Stimulated activated CD8-positive, alpha-beta memory T cell treated with anti-CD3 and anti-CD28 coated beads, Interleukin-7, amount 100 ng/mL, for 1 hour (primary cell): ENCODE results near the gene RAVER1.
"Not testable (repeated sequence)": the region's sequence is repeated elsewhere in the genome, so short reads cannot be mapped to it uniquely, and the experiment has no call there.

Experiments
- DNase-seq, 2 donors: peaks; one replicate each; pipeline ENCODE4 v3.0.0-alpha.2; 2020; ENCODE audit warnings: low read depth in 2 of 2

RAVER1 gene

DNA sequence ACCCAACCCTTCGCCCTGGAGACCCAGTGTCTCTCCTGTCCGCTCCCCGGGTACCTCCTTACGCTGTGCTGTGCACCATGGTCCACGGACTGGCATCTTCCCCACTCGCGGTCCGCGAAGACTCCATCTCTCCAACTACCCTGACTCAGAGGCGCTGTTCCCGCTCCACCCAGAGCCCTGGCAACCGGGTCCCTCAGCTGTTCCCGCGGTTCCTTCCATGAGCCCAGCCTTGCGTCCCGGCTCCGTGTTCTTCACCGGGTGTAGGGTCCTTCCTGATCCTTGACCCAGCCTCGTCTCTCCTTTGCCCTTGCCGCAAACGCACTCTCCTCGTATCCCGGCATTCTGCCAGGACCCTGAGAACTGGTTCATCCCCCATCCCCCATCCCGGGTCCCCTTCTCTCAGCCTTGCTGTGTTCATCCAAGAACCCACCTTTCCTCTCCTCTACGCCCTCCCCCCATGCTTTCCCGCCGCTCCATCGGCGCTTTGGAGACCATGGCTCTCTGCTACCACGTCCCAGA, 42.9 kb downstream of the RAVER1 start:
- DNase-seq: no peak

DNA sequence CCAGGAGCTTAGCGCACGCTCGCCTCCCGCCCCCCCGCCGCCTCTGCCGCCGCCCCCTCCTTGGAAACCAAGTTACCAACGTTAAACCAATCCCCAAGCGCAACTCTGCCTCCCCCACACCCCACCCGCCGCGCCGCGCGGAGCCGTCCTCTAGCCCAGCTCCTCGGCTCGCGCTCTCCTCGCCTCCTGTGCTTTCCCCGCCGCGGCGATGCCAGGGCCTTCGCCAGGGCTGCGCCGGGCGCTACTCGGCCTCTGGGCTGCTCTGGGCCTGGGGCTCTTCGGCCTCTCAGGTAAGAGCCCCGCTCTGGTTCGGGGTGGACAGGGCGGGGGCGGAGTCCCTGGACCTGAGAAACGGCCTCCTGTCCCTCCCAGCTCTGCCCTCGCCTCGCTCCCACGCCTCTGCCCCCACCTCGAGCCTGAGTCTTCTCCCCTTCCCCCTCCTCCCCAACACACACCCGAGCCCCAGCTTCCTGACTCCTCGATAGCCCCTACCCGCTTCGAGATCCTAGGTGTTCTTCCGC, 43.4 kb downstream of the RAVER1 start, which contains the start of gene ICAM5:
TSS of gene ICAM5 (plus strand) at position 117 of the 521 bp plus-strand sequence. CDS start at position 209, 92 bp downstream.
- no peak for DNase-seq

DNA sequence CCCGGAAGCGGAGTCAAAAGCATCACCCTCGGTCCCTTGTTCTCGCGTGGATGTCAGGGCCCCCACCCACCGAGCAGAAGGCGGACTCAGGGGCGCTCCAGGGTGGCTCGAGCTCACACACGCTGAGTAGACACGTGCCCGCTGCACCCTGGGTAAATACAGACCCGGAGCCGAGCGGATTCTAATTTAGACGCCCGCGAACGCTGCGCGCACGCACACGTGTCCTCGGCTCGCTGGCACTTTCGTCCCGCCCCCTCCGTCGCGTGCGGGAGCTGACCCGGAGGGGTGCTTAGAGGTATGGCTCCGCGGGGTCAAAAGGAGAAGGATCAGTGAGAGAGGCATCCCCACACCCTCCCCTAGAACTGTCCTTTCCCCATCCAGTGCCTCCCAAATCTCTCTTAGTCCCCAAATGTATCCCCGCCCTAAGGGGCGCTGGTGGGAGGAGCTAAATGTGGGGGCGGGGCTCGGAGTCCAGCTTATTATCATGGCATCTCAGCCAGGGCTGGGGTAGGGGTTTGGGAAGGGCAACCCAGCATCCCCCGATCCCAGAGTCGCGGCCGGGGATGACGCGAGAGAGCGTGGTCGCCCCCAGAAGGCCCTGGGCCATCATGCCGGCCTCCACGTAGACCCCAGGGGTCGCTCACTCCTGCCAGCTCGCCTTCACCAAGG, 44.0 kb downstream of the RAVER1 start:
- DNase-seq: no peak

DNA sequence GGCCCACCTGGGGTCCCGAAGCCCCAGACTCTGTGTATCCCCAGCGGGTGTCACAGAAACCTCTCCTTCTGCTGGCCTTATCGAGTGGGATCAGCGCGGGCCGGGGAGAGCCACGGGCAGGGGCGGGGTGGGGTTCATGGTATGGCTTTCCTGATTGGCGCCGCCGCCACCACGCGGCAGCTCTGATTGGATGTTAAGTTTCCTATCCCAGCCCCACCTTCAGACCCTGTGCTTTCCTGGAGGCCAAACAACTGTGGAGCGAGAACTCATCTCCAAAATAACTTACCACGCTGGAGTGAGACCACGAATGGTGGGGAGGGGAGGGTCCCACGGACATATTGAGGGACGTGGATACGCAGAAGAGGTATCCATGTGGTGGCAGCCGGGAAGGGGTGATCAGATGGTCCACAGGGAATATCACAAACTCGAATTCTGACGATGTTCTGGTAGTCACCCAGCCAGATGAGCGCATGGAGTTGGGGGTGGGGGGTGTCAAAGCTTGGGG, 44.6 kb downstream of the RAVER1 start:
- DNase-seq: no peak

DNA sequence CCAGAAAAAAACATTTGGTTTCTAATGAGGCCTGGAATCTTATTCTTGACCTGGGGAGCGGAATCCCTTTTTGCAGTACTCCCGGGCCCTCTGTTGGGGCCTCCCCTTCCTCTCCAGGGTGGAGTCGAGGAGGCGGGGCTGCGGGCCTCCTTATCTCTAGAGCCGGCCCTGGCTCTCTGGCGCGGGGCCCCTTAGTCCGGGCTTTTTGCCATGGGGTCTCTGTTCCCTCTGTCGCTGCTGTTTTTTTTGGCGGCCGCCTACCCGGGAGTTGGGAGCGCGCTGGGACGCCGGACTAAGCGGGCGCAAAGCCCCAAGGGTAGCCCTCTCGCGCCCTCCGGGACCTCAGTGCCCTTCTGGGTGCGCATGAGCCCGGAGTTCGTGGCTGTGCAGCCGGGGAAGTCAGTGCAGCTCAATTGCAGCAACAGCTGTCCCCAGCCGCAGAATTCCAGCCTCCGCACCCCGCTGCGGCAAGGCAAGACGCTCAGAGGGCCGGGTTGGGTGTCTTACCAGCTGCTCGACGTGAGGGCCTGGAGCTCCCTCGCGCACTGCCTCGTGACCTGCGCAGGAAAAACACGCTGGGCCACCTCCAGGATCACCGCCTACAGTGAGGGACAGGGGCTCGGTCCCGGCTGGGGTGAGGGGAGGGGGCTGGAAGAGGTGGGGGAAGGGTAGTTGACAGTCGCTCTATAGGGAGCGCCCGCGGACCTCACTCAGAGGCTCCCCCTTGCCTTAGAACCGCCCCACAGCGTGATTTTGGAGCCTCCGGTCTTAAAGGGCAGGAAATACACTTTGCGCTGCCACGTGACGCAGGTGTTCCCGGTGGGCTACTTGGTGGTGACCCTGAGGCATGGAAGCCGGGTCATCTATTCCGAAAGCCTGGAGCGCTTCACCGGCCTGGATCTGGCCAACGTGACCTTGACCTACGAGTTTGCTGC, 46.3 kb downstream of the RAVER1 start, which contains the start of gene ICAM4:
TSS of gene ICAM4 (plus strand) at position 153 of the 935 bp plus-strand sequence. CDS start at position 211, 58 bp downstream.
- no peak for DNase-seq

DNA sequence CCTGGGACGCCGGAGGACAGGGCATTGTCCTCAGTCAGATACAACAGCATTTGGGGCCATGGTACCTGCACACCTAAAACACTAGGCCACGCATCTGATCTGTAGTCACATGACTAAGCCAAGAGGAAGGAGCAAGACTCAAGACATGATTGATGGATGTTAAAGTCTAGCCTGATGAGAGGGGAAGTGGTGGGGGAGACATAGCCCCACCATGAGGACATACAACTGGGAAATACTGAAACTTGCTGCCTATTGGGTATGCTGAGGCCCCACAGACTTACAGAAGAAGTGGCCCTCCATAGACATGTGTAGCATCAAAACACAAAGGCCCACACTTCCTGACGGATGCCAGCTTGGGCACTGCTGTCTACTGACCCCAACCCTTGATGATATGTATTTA, 47.9 kb downstream of the RAVER1 start:
- no peak for DNase-seq

DNA sequence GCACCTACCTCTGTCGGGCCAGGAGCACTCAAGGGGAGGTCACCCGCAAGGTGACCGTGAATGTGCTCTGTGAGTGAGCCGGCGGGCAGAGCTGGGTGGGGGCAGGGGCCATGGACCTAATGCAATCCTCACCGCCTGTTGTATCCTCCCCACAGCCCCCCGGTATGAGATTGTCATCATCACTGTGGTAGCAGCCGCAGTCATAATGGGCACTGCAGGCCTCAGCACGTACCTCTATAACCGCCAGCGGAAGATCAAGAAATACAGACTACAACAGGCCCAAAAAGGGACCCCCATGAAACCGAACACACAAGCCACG, 48.4 kb downstream of the RAVER1 start:
- DNase-seq: no peak

DNA sequence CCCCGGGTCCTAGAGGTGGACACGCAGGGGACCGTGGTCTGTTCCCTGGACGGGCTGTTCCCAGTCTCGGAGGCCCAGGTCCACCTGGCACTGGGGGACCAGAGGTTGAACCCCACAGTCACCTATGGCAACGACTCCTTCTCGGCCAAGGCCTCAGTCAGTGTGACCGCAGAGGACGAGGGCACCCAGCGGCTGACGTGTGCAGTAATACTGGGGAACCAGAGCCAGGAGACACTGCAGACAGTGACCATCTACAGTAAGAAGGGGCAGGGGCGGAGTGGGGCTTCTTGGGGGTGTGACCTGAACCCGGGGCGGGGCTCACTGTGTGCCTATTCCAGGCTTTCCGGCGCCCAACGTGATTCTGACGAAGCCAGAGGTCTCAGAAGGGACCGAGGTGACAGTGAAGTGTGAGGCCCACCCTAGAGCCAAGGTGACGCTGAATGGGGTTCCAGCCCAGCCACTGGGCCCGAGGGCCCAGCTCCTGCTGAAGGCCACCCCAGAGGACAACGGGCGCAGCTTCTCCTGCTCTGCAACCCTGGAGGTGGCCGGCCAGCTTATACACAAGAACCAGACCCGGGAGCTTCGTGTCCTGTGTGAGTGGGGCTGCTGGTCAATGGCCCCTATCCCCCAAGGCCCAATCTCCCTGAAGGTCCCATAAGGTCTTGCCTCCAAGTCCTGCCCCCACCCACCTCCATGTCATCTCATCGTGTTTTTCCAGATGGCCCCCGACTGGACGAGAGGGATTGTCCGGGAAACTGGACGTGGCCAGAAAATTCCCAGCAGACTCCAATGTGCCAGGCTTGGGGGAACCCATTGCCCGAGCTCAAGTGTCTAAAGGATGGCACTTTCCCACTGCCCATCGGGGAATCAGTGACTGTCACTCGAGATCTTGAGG, 49.0 kb downstream of the RAVER1 start:
- DNase-seq: no peak

DNA sequence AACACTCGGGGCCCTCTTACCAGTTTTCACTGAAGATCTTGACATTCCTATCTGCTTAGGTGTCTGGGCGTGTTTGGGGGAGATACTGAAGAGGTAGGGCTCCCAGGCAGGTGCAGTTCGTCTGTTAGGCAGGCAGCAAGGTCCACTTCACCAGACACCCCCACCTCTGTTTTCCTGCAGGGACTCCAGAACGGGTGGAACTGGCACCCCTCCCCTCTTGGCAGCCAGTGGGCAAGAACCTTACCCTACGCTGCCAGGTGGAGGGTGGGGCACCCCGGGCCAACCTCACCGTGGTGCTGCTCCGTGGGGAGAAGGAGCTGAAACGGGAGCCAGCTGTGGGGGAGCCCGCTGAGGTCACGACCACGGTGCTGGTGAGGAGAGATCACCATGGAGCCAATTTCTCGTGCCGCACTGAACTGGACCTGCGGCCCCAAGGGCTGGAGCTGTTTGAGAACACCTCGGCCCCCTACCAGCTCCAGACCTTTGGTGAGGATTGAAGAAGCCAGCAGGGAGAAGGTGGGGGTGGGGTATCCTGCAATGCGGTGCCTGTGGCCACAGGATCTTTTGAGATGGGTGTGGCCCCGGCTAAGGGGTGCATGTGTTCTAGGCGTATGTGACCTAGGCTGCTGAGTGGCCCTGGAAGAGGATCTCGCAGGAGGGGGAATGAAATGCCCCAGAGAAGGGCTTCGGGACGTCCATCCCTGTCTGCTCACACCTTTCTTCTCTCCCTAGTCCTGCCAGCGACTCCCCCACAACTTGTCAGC, 49.8 kb downstream of the RAVER1 start:
- no peak for DNase-seq

DNA sequence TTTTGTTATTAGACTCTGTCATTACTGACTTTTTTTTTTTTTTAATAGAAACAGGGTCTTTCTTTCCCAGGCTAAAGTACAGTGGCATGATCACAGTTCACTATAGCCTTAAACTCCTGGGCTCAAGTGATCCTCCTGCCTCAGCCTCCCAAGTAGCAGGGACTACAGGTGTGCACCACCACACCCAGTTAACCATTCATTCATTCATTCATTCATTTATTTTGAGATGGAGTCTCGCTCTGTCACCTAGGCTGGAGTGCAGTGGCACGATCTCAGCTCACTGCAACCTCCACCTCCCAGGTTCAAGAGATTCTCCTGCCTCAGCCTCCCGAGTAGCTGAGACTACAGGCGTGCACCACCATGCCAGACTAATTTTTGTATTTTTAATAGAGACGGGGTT, 51.3 kb downstream of the RAVER1 start:
- not testable (repeated sequence) for DNase-seq

DNA sequence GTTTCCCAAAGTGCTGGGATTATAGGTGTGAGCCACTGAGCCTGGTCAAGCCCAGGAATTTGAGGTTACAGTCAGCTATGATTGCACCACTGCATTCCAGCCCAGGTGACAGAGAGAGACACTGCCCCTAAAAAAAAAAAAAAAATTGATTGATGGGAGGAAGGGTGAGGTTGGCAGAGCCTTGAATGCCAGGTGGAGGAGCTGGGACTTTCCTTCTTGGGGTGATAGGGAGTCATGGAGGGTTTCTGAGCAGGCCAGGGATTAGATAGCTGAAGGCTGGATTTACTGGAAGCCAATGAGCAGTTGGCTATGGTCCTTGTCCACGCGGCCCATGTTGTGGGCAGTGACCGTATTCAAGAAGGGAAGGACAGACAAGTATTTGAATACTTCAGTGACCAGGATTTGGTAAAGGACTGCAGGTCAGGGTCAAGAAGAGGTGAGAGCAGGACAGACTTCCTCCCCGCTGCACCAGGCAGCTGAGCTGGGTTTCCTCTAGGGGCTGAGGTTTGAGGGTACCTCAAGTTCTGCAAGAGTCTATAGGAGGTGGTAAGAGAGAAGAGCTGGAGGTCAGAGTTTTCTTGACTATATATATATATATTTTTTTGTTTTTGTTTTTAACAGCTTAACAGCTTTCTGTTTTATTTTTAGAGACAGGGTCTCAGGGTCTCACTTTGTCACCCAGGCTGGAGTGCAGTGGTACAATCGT, 53.4 kb downstream of the RAVER1 start:
- no peak for DNase-seq

DNA sequence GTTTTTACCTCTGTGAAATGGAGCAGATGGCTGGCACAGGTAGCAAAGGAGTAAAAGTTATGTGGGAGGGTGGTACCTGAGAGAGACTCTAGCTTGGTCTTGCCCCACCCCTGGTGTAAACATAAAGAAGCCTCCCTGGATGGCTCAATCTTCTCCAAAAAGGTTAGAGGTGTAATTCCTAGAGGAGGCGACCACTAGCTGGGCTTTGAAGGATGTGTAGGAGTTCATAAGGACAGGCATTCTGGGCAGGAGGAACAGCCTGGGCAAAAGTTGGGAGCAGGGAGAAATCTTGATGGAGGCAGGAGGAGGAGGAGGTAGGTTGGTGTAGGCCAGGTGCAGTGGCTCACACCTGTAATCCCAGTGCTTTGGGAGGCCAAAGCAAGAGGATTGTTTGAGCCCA, 54.4 kb downstream of the RAVER1 start:
- no peak for DNase-seq

DNA sequence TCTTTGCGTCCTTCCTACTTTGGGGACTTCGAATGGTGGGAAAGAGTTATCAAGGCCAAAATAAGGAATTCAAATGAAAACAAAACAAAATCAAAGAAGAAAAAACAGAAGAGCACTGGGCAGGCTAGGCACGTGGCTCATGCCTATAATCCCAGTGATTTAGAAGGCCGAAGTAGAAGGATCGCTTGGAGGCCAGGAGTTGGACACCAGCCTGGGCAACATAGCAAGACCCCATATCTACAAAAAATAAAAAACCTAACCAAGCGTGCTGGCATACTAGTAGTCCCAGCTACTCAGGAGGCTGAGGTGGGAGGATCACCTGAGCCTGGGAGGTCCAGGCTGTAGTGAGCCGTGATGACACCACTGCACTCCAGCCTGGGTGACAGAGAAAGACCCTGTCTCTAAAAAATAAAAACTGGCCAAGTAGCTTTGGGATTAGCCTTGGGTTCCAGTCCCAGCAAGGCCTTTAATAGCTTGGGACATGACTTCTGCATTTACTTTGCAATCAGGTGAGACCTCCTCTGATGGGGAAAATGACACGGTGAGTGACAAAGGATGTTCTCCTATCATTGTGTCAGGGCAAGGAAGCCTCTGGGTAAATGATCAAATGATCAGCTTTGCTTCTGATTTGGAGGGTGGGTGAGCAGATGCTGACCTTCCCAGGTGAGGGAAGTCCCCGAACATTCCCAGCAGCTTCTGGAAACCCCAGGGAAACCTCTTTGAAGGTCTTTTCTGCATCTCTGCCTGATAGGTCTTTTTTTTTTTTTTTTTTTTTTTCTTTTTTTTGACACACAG, 55.3 kb downstream of the RAVER1 start:
- no peak for DNase-seq

DNA sequence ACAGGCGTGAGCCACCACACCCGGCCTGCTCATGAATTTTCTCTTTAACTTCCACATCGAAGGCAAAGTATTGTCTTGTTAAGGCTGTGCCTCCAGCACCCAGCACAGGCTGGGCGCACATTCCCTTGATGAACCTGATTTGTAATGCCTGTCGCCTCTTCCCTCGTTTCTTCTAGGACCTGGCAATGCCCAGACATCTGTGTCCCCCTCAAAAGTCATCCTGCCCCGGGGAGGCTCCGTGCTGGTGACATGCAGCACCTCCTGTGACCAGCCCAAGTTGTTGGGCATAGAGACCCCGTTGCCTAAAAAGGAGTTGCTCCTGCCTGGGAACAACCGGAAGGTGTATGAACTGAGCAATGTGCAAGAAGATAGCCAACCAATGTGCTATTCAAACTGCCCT, 58.7 kb downstream of the RAVER1 start:
- no peak for DNase-seq

DNA sequence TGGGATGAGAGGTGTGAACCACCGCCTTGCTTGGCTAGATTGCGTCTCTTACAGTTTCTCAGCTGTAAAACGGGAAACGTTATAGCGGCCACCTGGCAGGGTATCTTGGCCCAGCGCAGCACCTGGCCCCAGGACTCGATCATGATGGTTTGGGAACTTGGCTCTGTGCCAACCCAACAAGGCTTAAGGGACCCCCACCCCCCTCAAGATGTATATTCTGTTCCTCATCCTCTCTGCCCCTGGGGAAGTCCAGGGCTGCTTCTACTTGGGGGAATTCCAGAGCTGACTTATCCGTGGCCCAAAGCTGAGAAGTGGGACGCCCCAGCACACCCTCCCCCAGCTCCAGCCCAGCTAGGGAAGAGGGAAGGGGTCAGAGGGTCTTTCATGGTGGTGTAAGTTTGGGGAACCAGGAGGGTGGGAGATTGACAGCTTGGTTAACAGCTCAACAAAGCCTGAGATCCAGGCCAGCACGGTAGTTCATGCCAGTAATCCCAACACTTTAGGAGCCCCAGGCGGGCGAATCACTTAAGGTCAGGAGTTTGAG, 61.7 kb downstream of the RAVER1 start:
- DNase-seq: no peak

DNA sequence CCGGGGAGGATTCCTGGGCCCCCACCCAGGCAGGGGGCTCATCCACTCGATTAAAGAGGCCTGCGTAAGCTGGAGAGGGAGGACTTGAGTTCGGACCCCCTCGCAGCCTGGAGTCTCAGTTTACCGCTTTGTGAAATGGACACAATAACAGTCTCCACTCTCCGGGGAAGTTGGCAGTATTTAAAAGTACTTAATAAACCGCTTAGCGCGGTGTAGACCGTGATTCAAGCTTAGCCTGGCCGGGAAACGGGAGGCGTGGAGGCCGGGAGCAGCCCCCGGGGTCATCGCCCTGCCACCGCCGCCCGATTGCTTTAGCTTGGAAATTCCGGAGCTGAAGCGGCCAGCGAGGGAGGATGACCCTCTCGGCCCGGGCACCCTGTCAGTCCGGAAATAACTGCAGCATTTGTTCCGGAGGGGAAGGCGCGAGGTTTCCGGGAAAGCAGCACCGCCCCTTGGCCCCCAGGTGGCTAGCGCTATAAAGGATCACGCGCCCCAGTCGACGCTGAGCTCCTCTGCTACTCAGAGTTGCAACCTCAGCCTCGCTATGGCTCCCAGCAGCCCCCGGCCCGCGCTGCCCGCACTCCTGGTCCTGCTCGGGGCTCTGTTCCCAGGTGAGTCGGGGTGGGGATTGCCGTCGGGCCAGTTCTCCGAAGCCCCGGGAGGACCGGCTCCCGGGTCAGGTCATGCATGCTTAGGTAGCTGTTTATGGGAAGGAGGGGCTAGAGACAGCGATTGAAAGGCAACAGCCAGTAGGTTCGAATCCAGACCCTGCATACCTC, 62.5 kb downstream of the RAVER1 start, which contains the start of gene ICAM1:
TSS of gene ICAM1 (plus strand) at position 505 of the 779 bp plus-strand sequence. CDS start at position 545, 40 bp downstream.
- peak in 1 of 2 donors; percentile 58 for DNase-seq

DNA sequence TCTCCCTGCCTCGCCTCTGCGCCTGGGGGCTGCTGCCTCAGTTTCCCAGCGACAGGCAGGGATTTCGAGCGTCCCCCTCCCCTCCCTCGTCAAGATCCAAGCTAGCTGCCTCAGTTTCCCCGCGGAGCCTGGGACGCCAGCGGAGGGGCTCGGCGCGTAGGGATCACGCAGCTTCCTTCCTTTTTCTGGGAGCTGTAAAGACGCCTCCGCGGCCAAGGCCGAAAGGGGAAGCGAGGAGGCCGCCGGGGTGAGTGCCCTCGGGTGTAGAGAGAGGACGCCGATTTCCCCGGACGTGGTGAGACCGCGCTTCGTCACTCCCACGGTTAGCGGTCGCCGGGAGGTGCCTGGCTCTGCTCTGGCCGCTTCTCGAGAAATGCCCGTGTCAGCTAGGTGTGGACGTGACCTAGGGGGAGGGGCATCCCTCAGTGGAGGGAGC, 63.1 kb downstream of the RAVER1 start:
- peak in 1 of 2 donors; percentile 57 for DNase-seq
